Measurements from ENCODE around the gene CISH. TPM values are rescaled to one million over a fixed set of nuclear protein-coding genes. Genes with fewer than 3 reads are reported as not detected.

Gene CISH
- total and polyA plus RNA-seq, 9 of the 15 experiments (the other 6 are each of a cell fraction or from before 2014, with no cell fraction given) = 1.7 to 47.7 (median 18.3) TPM

DNA sequence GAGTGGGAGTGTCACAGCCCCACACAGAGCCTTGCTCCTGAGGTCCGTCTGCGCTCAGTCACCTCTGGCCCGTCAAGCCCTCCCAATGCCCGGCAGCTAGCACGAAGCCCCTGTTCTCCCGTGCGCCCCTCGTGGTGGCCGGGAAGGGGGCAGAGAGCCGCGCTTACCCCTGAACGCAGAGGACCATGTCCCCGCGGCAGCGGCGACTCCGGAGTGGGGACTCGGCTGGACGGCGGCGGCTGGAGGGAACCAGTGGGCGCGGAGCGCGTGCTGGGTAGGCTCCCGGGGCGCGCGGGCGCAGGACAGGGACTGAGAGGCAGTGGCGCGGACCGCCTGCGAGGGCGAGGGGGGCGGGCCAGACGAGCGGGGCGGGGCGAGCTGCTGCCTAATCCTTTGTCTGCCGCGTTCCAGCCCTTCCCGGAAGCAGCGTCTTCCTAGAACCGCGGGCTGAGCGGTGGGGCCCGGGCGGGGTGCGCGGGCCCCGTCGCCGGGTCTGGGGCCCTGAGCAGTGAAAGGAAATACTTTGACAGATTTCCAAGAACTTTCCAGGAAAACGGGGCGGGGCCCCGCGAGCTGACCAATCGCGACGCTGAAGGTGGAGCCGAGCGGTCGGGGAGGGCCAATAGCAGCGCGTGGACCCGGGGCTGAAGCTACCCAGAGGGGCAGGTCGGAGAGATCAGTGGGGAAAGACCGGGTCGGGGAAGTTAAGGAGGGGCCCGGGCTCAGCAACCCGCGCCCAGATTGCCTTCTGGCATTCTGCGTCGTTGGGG lies at the start of gene CISH (continued):
- TF ChIP-seq MTF1 (CRISPR knock-in tag; IDR thresholded peaks at IDR 0.05; ENCODE audit: borderline replicate concordance) (no peak), NCOA1 (IDR thresholded peaks at IDR 0.05; ENCODE audit: low read depth) (peak; percentile 78; the same call in 1 of the 2 replicates), ZNF165 (CRISPR knock-in tag; IDR thresholded peaks at IDR 0.05; ENCODE audit: borderline replicate concordance) (no peak), XRCC3 (IDR thresholded peaks at IDR 0.05) (no peak), ZSCAN32 (CRISPR knock-in tag; IDR thresholded peaks at IDR 0.05) (no peak), ZNF24 (IDR thresholded peaks at IDR 0.05) (no peak), PHB2 (IDR thresholded peaks at IDR 0.05; ENCODE audit: low read depth) (no peak), HNRNPK (IDR thresholded peaks at IDR 0.05; ENCODE audit: low read depth, low read length, poor library complexity, severe bottlenecking) (no peak), KLF16 (IDR thresholded peaks at IDR 0.05) (no peak), MAFF (IDR thresholded peaks at IDR 0.05; ENCODE audit: low read length) (no peak)
- TF ChIP-seq, protein P1, sequence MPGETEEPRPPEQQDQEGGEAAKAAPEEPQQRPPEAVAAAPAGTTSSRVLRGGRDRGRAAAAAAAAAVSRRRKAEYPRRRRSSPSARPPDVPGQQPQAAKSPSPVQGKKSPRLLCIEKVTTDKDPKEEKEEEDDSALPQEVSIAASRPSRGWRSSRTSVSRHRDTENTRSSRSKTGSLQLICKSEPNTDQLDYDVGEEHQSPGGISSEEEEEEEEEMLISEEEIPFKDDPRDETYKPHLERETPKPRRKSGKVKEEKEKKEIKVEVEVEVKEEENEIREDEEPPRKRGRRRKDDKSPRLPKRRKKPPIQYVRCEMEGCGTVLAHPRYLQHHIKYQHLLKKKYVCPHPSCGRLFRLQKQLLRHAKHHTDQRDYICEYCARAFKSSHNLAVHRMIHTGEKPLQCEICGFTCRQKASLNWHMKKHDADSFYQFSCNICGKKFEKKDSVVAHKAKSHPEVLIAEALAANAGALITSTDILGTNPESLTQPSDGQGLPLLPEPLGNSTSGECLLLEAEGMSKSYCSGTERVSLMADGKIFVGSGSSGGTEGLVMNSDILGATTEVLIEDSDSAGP (CRISPR knock-in tag; IDR thresholded peaks at IDR 0.05) = no peak
- TF ChIP-seq, protein P2, sequence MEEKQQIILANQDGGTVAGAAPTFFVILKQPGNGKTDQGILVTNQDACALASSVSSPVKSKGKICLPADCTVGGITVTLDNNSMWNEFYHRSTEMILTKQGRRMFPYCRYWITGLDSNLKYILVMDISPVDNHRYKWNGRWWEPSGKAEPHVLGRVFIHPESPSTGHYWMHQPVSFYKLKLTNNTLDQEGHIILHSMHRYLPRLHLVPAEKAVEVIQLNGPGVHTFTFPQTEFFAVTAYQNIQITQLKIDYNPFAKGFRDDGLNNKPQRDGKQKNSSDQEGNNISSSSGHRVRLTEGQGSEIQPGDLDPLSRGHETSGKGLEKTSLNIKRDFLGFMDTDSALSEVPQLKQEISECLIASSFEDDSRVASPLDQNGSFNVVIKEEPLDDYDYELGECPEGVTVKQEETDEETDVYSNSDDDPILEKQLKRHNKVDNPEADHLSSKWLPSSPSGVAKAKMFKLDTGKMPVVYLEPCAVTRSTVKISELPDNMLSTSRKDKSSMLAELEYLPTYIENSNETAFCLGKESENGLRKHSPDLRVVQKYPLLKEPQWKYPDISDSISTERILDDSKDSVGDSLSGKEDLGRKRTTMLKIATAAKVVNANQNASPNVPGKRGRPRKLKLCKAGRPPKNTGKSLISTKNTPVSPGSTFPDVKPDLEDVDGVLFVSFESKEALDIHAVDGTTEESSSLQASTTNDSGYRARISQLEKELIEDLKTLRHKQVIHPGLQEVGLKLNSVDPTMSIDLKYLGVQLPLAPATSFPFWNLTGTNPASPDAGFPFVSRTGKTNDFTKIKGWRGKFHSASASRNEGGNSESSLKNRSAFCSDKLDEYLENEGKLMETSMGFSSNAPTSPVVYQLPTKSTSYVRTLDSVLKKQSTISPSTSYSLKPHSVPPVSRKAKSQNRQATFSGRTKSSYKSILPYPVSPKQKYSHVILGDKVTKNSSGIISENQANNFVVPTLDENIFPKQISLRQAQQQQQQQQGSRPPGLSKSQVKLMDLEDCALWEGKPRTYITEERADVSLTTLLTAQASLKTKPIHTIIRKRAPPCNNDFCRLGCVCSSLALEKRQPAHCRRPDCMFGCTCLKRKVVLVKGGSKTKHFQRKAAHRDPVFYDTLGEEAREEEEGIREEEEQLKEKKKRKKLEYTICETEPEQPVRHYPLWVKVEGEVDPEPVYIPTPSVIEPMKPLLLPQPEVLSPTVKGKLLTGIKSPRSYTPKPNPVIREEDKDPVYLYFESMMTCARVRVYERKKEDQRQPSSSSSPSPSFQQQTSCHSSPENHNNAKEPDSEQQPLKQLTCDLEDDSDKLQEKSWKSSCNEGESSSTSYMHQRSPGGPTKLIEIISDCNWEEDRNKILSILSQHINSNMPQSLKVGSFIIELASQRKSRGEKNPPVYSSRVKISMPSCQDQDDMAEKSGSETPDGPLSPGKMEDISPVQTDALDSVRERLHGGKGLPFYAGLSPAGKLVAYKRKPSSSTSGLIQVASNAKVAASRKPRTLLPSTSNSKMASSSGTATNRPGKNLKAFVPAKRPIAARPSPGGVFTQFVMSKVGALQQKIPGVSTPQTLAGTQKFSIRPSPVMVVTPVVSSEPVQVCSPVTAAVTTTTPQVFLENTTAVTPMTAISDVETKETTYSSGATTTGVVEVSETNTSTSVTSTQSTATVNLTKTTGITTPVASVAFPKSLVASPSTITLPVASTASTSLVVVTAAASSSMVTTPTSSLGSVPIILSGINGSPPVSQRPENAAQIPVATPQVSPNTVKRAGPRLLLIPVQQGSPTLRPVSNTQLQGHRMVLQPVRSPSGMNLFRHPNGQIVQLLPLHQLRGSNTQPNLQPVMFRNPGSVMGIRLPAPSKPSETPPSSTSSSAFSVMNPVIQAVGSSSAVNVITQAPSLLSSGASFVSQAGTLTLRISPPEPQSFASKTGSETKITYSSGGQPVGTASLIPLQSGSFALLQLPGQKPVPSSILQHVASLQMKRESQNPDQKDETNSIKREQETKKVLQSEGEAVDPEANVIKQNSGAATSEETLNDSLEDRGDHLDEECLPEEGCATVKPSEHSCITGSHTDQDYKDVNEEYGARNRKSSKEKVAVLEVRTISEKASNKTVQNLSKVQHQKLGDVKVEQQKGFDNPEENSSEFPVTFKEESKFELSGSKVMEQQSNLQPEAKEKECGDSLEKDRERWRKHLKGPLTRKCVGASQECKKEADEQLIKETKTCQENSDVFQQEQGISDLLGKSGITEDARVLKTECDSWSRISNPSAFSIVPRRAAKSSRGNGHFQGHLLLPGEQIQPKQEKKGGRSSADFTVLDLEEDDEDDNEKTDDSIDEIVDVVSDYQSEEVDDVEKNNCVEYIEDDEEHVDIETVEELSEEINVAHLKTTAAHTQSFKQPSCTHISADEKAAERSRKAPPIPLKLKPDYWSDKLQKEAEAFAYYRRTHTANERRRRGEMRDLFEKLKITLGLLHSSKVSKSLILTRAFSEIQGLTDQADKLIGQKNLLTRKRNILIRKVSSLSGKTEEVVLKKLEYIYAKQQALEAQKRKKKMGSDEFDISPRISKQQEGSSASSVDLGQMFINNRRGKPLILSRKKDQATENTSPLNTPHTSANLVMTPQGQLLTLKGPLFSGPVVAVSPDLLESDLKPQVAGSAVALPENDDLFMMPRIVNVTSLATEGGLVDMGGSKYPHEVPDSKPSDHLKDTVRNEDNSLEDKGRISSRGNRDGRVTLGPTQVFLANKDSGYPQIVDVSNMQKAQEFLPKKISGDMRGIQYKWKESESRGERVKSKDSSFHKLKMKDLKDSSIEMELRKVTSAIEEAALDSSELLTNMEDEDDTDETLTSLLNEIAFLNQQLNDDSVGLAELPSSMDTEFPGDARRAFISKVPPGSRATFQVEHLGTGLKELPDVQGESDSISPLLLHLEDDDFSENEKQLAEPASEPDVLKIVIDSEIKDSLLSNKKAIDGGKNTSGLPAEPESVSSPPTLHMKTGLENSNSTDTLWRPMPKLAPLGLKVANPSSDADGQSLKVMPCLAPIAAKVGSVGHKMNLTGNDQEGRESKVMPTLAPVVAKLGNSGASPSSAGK (IDR thresholded peaks at IDR 0.05) = peak; percentile 84
- TF ChIP-seq, protein P3, sequence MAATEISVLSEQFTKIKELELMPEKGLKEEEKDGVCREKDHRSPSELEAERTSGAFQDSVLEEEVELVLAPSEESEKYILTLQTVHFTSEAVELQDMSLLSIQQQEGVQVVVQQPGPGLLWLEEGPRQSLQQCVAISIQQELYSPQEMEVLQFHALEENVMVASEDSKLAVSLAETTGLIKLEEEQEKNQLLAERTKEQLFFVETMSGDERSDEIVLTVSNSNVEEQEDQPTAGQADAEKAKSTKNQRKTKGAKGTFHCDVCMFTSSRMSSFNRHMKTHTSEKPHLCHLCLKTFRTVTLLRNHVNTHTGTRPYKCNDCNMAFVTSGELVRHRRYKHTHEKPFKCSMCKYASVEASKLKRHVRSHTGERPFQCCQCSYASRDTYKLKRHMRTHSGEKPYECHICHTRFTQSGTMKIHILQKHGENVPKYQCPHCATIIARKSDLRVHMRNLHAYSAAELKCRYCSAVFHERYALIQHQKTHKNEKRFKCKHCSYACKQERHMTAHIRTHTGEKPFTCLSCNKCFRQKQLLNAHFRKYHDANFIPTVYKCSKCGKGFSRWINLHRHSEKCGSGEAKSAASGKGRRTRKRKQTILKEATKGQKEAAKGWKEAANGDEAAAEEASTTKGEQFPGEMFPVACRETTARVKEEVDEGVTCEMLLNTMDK (IDR thresholded peaks at IDR 0.05; ENCODE audit: borderline replicate concordance, insufficient read depth, low read depth, low read length, poor library complexity, severe bottlenecking) = no peak

All from K562 (cell line).